OCI-LY7 (cell line): Measurements from ENCODE around the gene SEPHS2. TPM values are rescaled to one million over a fixed set of nuclear protein-coding genes. Genes with fewer than 3 reads are reported as not detected.

Source experiments
- BruUV-seq: library from RNA; stranded (reverse); fragments of 400-500 nt; replicated peaks from 2 replicates; lab custom pipeline; 2021; lab: Mats Ljungman, UMichigan
- CTCF ChIA-PET: fragments of 300-600 bp; sonication (Branson Sonifier 250); formaldehyde crosslinking; loops from one replicate; lab custom pipeline; 2022; ENCODE audit warnings: antibody characterized with exemption; ENCODE audit not compliant: unreplicated experiment; lab: Charles Lee
- POLR2A ChIA-PET: fragments of 300-600 bp; sonication (Branson Sonifier 250); formaldehyde crosslinking; loops from one replicate; lab custom pipeline; 2022; ENCODE audit warnings: antibody characterized with exemption; lab: Charles Lee
- DNase-seq: peaks from one replicate; pipeline ENCODE4 v3.0.0-alpha.2; 2015; ENCODE audit warnings: low spot score
- H2AFZ ChIP-seq: fragments of 200-600 bp; sonication (generic), shearing (Covaris generic); 2 replicates; pipeline ENCODE4 v1.6.1; 2014; ENCODE audit warnings: mild to moderate bottlenecking, antibody characterized with exemption, low read length, moderate library complexity
- H3K27ac ChIP-seq: fragments of 200-600 bp; sonication (generic); 2 replicates; pipeline ENCODE4 v1.5.1; 2014; ENCODE audit warnings: mixed run types, low read depth, mild to moderate bottlenecking, moderate library complexity, low read length, inconsistent platforms; ENCODE audit not compliant: poor library complexity, severe bottlenecking
- H3K36me3 ChIP-seq: fragments of 200-600 bp; sonication (generic); 2 replicates; pipeline ENCODE4 v1.6.1; 2014; ENCODE audit warnings: mild to moderate bottlenecking, antibody characterized with exemption, low read length, moderate library complexity, mixed read lengths; ENCODE audit not compliant: insufficient read depth
- H3K4me1 ChIP-seq: fragments of 200-600 bp; sonication (generic); 2 replicates; pipeline ENCODE4 v1.5.1; 2014; ENCODE audit warnings: mild to moderate bottlenecking, low read length; ENCODE audit not compliant: insufficient read depth, poor library complexity, severe bottlenecking
- H3K4me2 ChIP-seq: fragments of 200-600 bp; sonication (generic); 2 replicates; pipeline ENCODE4 v1.6.1; 2014; ENCODE audit warnings: mild to moderate bottlenecking, low read length
- H3K4me3 ChIP-seq: fragments of 200-600 bp; sonication (generic); 2 replicates; pipeline ENCODE4 v1.5.1; 2014; ENCODE audit warnings: mild to moderate bottlenecking, low read depth, low read length; ENCODE audit not compliant: poor library complexity, severe bottlenecking
- H3K79me2 ChIP-seq: fragments of 200-600 bp; sonication (generic); 2 replicates; pipeline ENCODE4 v1.6.1; 2016; ENCODE audit warnings: low read depth, mild to moderate bottlenecking, low read length, moderate library complexity, mixed read lengths; ENCODE audit not compliant: insufficient read depth
- H3K9me2 ChIP-seq: fragments of 200-600 bp; sonication (generic); 2 replicates; pipeline ENCODE4 v1.6.1; 2016; ENCODE audit warnings: mild to moderate bottlenecking, low read length, mixed read lengths; ENCODE audit not compliant: insufficient read depth
- H3K9me3 ChIP-seq: fragments of 200-600 bp; sonication (generic); 2 replicates; pipeline ENCODE4 v1.6.1; 2014; ENCODE audit warnings: mild to moderate bottlenecking, mixed run types, low read length, mixed read lengths
- H4K20me1 ChIP-seq: fragments of 200-600 bp; sonication (generic); 2 replicates; pipeline ENCODE4 v1.6.1; 2014; ENCODE audit warnings: mild to moderate bottlenecking, antibody characterized with exemption, low read length, moderate library complexity, mixed read lengths; ENCODE audit not compliant: insufficient read depth
- EZH2phosphoT487 ChIP-seq: fragments of 200-600 bp; sonication (generic); IDR thresholded peaks from 2 replicates; pipeline ENCODE4 v1.6.1; 2018; ENCODE audit warnings: low read depth, borderline replicate concordance, mild to moderate bottlenecking, mixed run types, antibody characterized with exemption, low read length, moderate library complexity, mixed read lengths
- intact Hi-C: fragments of 100-400 bp; cut with micrococcal nuclease; formaldehyde crosslinking; loops from one replicate; pipeline ENCODE4 v1.10.0; 2022; ENCODE audit not compliant: unreplicated experiment
- total RNA-seq, 2 experiments: library from RNA; depleted of rRNA in 1 of 2; stranded (reverse); fragments of >200 nt in 1 of 2; shearing (Covaris generic) in 1 of 2; gene quantifications; 2 replicates each; pipeline ENCODE4 v1.2.3, GENCODE V29; 2014 to 2022
- TF ChIP-seq, protein P1 (sequence below): fragments of 200-600 bp; sonication (generic); conservative IDR thresholded peaks from 2 replicates; pipeline ENCODE4 v1.5.1; 2014; ENCODE audit warnings: mild to moderate bottlenecking, antibody characterized with exemption, low read length, moderate library complexity, mixed read lengths

SEPHS2 gene
- total RNA-seq, 2 experiments from 2014 or later = 14.4 to 64.2 TPM

DNA sequence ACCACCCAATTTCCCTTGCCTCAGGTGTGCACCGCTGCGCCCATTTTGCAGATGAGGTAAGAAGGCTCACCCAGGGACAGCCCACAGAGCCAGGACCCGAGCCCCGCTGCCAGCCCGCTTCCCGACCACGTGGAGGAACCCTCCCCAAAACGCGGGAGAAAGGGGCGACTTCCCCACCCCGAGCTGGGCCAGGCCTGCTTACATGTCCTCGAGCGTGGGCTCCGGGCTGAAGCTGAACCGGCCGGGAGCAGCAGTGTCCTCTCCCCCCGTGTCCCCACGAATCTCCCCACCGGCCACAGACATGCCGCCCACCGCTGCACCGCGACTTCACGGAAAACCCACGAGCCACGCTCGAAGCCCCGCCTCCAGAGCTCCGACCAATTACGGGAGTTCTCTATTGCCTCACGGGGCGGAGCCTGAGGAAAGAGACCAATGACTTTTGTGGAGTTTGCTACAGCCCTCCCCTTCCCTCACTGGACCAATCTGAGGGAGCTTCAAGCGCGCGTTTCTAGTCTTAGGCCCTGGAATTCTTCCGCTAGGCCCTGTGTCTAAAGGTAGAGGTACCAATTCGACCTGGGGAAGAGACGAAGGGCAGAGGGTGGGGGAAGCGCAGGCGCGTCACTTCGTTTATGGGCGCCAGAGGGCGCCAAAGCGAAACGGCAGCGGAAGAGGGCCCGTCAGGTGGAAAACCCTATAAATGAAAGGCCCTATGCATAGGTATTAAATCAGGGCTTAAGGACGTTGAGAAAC, 15.8 kb downstream of the SEPHS2 start, which contains the start of gene DCTPP1:
Gene DCTPP1, minus strand, starts transcription at position 353 of the 750 bp plus-strand sequence. Its CDS starts 50 bp downstream, at position 303.
- H3K4me3 ChIP-seq = peak within 1 kb of the TSS; percentile 80

DNA sequence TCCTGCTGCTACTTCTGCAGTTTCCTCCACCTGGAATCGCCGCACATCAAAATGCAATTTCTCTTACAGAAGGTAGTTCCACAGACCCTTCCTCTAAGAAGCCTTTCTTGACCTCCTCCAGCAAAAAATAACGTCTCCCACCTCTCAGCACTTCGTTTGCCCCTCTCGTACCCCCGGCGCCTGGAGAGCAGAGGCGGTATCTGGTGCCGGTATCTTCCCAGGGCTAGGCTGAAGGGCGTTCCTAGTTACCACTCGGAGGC, 16.3 kb downstream of the SEPHS2 start:
- CTCF ChIA-PET = interaction anchor here (0.6 to 1.6 kb wide), 10 partner anchors 12 to 199 kb away, joined by 3 to 11 read pairs (median 4); partner anchors contain the start of genes ZNF48 and ZNF771
- intact Hi-C loops = no loop called here
- peak overlapping the region; percentile 30; the same call in 1 of the 2 replicates for H2AFZ ChIP-seq

More for the DNA sequence above, 15.8 kb downstream of the SEPHS2 start, which contains the start of gene DCTPP1:
- Histone ChIP-seq H3K9me2 (no peaks in the 10 kb centered on the region), H4K20me1 (no peaks in the 10 kb centered on the region), H2AFZ (peak within 1 kb of the TSS; percentile 98), H3K79me2 (peaks cover 33% of the 10 kb centered on the region), H3K36me3 (peaks cover 37% of the 10 kb centered on the region), H3K27ac (peak within 1 kb of the TSS; percentile 70), H3K9me3 (0 out of 2 replicates have a peak, but pooled peaks cover 4% of the 10 kb centered on the region), H3K4me2 (peak within 1 kb of the TSS; percentile 89), H3K4me1 (peaks cover 21% of the 10 kb centered on the region)
- ChIA-PET POLR2A (interaction anchor here (0.6 to 1.3 kb wide), 9 partner anchors 12 to 253 kb away, joined by 3 to 8 read pairs (median 3); partner anchors contain the start of genes ITGAL, ZNF689 and ZNF747), CTCF (interaction anchor here (0.5 to 1.6 kb wide), 11 partner anchors 12 to 199 kb away, joined by 3 to 11 read pairs (median 4); partner anchors contain the start of genes ZNF48 and ZNF771)
- BruUV-seq = TSS peak; percentile 88
- DNase-seq = peak; percentile 100
- TF ChIP-seq, protein P1, sequence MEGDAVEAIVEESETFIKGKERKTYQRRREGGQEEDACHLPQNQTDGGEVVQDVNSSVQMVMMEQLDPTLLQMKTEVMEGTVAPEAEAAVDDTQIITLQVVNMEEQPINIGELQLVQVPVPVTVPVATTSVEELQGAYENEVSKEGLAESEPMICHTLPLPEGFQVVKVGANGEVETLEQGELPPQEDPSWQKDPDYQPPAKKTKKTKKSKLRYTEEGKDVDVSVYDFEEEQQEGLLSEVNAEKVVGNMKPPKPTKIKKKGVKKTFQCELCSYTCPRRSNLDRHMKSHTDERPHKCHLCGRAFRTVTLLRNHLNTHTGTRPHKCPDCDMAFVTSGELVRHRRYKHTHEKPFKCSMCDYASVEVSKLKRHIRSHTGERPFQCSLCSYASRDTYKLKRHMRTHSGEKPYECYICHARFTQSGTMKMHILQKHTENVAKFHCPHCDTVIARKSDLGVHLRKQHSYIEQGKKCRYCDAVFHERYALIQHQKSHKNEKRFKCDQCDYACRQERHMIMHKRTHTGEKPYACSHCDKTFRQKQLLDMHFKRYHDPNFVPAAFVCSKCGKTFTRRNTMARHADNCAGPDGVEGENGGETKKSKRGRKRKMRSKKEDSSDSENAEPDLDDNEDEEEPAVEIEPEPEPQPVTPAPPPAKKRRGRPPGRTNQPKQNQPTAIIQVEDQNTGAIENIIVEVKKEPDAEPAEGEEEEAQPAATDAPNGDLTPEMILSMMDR = peak; percentile 96
- TF ChIP-seq EZH2phosphoT487 = no peak
- intact Hi-C loops = loop anchor here (1.0 to 5.0 kb wide), 6 partner anchors 42 to 198 kb away; partner anchors contain the start of genes ITGAL and ZNF689

More for the DNA sequence above, 16.3 kb downstream of the SEPHS2 start:
- Histone ChIP-seq H4K20me1 (no peaks in the 10 kb centered on the region), H3K79me2 (peaks cover 33% of the 10 kb centered on the region), H3K4me3 (peak overlapping the region; percentile 80), H3K9me2 (no peaks in the 10 kb centered on the region), H3K4me1 (peaks cover 21% of the 10 kb centered on the region), H3K27ac (peak overlapping the region; percentile 70), H3K4me2 (peak overlapping the region; percentile 89), H3K9me3 (0 out of 2 replicates have a peak, but pooled peaks cover 4% of the 10 kb centered on the region), H3K36me3 (peaks cover 42% of the 10 kb centered on the region)
- POLR2A ChIA-PET = interaction anchor here (0.6 to 1.3 kb wide), 6 partner anchors 44 to 128 kb away, joined by 3 to 7 read pairs (median 4); partner anchors contain the start of genes ITGAL and ZNF747
- DNase-seq = no peak
- TF ChIP-seq EZH2phosphoT487 = no peak
- TF ChIP-seq, protein P1 = no peak
- no TSS peak for BruUV-seq
